Measurements from ENCODE around the gene INSRR. TPM values are rescaled to one million over a fixed set of nuclear protein-coding genes. Genes with fewer than 3 reads are reported as not detected.

Gene INSRR
- polyA plus RNA-seq, 2 of the 4 experiments (the other 2 are of a cell fraction), result not detected

GRCh38 chr1:156862997-156863599 lies 4.2 kb upstream of the INSRR start:
- CTCF ChIA-PET, result interaction anchor here (1.1 to 20.9 kb wide), 10 partner anchors 9 to 174 kb away, joined by 3 to 480 read pairs (median 76); partner anchors contain the start of gene PEAR1
- no peak for FAIRE-seq
- Histone ChIP-seq H3K27ac (no peak overlapping the region), H3K4me1 (peaks cover 8% of the 10 kb centered on the region; the same call in 1 of the 3 replicates), H3K9me3 (no peaks in the 10 kb centered on the region), H3K4me3 (no peak overlapping the region), H3K4me2 (no peak overlapping the region)
- ATAC-seq, result no peak
- no peak for DNase-seq (ENCODE audit: low read depth in 1 of 2, low spot score in 1 of 2)
- POLR2A ChIA-PET, result interaction anchor here (2.0 kb wide), 1 partner anchor 135 kb away, joined by 6 read pairs; the partner anchor contains the start of genes ISG20L2 and METTL25B
- TF ChIP-seq GATA3 (IDR thresholded peaks at IDR 0.05; ENCODE audit: borderline replicate concordance) (no peak), HDAC2 (IDR thresholded peaks at IDR 0.05) (no peak), SMC3 (IDR thresholded peaks at IDR 0.05) (no peak), RCOR1 (IDR thresholded peaks at IDR 0.05; ENCODE audit: low read depth, low read length) (no peak), HOXA7 (CRISPR knock-in tag; IDR thresholded peaks at IDR 0.05) (no peak), HOXB13 (CRISPR knock-in tag; IDR thresholded peaks at IDR 0.05; ENCODE audit: low read depth) (no peak), FOSB (CRISPR knock-in tag; IDR thresholded peaks at IDR 0.05) (no peak), NR3C1 (IDR thresholded peaks at IDR 0.05) (no peak), CBX2 (IDR thresholded peaks at IDR 0.05; ENCODE audit: borderline replicate concordance, low read depth) (no peak), JUN (IDR thresholded peaks at IDR 0.05) (no peak), MYC (IDR thresholded peaks at IDR 0.05; ENCODE audit: borderline replicate concordance, low read length) (no peak), ZNF302 (CRISPR knock-in tag; IDR thresholded peaks at IDR 0.05) (no peak), PHF8 (IDR thresholded peaks at IDR 0.05; ENCODE audit: borderline replicate concordance, low read depth) (no peak), CTCF (IDR thresholded peaks at IDR 0.05) (no peak), JUNB (IDR thresholded peaks at IDR 0.05) (no peak), HEYL (CRISPR knock-in tag; IDR thresholded peaks at IDR 0.05) (no peak)
- TF ChIP-seq, protein P1, sequence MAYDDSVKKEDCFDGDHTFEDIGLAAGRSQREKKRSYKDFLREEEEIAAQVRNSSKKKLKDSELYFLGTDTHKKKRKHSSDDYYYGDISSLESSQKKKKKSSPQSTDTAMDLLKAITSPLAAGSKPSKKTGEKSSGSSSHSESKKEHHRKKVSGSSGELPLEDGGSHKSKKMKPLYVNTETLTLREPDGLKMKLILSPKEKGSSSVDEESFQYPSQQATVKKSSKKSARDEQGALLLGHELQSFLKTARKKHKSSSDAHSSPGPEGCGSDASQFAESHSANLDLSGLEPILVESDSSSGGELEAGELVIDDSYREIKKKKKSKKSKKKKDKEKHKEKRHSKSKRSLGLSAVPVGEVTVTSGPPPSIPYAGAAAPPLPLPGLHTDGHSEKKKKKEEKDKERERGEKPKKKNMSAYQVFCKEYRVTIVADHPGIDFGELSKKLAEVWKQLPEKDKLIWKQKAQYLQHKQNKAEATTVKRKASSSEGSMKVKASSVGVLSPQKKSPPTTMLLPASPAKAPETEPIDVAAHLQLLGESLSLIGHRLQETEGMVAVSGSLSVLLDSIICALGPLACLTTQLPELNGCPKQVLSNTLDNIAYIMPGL (CRISPR knock-in tag; IDR thresholded peaks at IDR 0.05; ENCODE audit: borderline replicate concordance), result no peak
- TF ChIP-seq, protein P2, sequence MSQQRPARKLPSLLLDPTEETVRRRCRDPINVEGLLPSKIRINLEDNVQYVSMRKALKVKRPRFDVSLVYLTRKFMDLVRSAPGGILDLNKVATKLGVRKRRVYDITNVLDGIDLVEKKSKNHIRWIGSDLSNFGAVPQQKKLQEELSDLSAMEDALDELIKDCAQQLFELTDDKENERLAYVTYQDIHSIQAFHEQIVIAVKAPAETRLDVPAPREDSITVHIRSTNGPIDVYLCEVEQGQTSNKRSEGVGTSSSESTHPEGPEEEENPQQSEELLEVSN (IDR thresholded peaks at IDR 0.05; ENCODE audit: borderline replicate concordance, low read depth), result no peak
- 55% methylated on average over 10 of the region's 10 CpGs for WGBS (ENCODE audit: missing lambda C conversion rate)

DNA sequence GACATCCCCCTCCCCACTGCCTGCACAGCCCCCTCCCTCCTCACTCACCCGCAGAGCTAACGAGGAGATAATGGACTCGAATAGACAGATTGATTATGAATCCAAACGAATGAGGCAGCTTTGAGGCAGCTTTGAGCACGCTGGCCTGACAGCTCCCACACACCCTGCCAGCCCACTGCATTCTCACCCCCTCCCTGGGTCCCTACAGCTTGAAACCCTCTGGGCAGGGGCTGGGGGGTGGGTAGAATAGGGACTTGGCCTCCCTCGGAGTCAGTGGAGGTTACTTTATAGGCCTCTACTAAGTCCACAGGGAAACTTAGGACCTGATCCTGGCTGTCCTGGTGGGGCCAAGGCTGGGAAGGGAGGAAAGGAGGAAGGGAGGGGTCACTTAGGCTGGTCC lies 3.7 kb upstream of the INSRR start:
- no peaks in the 10 kb centered on the region for H3K9me3 ChIP-seq
- WGBS (ENCODE audit: missing lambda C conversion rate), result 85% methylated on average over 6 of the region's 6 CpGs
- H3K27ac ChIP-seq, result no peak overlapping the region
- no peak for DNase-seq (ENCODE audit: low read depth in 1 of 2, low spot score in 1 of 2)
- H3K4me2 ChIP-seq, result no peak overlapping the region
- ChIA-PET POLR2A (interaction anchor here (2.0 kb wide), 1 partner anchor 134 kb away, joined by 6 read pairs; the partner anchor contains the start of genes ISG20L2 and METTL25B), CTCF (interaction anchor here (1.1 to 20.9 kb wide), 13 partner anchors 9 to 173 kb away, joined by 3 to 480 read pairs (median 68); partner anchors contain the start of genes ISG20L2, METTL25B and PEAR1)
- no peak overlapping the region for H3K4me3 ChIP-seq
- no peak for TF ChIP-seq FOXS1 (CRISPR knock-in tag; IDR thresholded peaks at IDR 0.05)
- no peak for FAIRE-seq
- no peak for ATAC-seq
- peaks cover 8% of the 10 kb centered on the region; the same call in 1 of the 3 replicates for H3K4me1 ChIP-seq

Data from A549 (cell line).